Body of pancreas (tissue), 4 donors: ENCODE results near the gene LDLRAD4.

Source experiments
- CTCF ChIP-seq, 7 experiments: fragments of 450-650 bp in 4 of 7; fragments of 200-600 bp in 3 of 7; sonication (generic) in 3 of 7; IDR thresholded peaks; one replicate each; pipeline ENCODE4 v1.5.1; 2016 to 2019; ENCODE audit warnings: antibody characterized with exemption in 7 of 7
- POLR2A ChIP-seq, 3 donors: fragments of 450-650 bp; IDR thresholded peaks; one replicate each; pipeline ENCODE4 v1.6.1; 2016; ENCODE audit warnings: antibody characterized with exemption in 3 of 3, mild to moderate bottlenecking in 2 of 3

- TF ChIP-seq CTCF (IDR thresholded peaks at IDR 0.05) (no peak), POLR2A (IDR thresholded peaks at IDR 0.05) (no peak)
Measured at GRCh38 chr18:13464432-13465123, 246.0 kb downstream of the LDLRAD4 start.
